HG03354 (cell line): ENCODE data around the gene TCL1B.
A peak's percentile ranks its signal among the peaks of the same experiment; 100 is the strongest.

ENCODE experiments used
- ATAC-seq: cut with Tn5 transposase; IDR thresholded peaks from one replicate; pipeline ENCODE4 v1.9.1; 2021; ENCODE audit warnings: mild to moderate bottlenecking; ENCODE audit not compliant: unreplicated experiment, poor library complexity, severe bottlenecking

TCL1B gene, protein sequence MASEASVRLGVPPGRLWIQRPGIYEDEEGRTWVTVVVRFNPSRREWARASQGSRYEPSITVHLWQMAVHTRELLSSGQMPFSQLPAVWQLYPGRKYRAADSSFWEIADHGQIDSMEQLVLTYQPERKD

DNA sequence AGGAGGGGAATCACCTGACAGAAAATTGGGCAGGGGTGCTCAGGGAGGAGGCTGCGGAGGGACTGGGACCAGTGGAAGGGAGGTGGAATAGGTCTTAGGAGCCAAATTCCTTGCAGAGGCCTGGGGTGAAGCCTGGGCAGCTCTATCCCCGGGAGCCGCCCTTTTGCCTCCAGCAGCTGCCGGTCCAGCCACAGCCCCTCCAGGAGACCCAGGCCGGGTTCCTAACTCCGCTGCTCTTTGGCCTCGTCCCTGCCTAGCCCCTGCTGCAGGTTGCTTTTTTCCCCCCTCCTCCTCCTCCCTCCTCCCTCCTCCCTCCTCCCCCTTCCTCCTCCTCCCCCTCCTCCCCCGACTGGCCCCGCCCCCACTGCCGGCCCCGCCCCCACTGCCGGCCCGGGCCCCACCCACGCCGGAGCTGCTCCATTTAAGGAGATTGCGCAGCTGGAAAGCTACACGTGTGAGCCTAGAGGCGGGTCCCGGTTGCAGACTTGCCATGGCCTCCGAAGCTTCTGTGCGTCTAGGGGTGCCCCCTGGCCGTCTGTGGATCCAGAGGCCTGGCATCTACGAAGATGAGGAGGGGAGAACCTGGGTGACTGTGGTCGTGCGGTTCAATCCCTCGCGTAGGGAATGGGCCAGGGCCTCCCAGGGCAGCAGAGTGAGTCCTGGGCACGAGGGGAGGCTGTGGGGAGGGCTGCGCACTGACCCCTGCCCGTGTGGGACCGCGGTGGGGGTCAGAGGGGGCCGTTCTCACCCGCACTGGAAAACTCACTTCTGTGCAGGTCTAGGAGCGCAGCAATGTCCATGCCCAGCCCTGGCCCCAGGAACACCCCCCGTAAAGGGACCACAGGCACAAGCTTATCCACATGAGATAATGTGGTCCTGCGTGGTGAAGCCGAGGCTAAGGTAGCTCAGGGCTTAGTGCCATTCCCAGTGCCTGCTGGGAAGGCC, at the start of gene TCL1B:
Gene TCL1B, plus strand, starts transcription at position 449 of the 945 bp plus-strand sequence. Its CDS starts 42 bp downstream, at position 491.
- no peak for ATAC-seq

DNA sequence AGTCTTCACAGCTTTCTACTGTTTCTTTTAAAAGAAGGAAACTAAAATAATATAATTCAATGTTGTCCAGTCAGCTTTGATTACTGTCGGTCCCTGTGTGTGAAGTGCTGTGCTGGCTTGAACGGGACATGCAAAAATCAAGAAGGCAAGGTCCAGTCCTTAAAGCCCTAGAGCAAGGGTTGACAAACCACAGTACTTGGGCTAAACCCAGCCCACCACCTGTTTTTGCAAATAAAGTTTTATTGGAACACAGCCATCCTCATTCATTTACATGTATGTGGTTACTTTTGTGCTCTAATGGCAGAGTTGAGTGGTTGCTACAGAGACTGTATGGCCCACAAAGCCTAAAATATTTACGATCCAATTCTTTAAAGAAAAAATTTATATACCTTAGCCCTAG, 41.2 kb upstream of the TCL1B start:
- ATAC-seq = no peak

DNA sequence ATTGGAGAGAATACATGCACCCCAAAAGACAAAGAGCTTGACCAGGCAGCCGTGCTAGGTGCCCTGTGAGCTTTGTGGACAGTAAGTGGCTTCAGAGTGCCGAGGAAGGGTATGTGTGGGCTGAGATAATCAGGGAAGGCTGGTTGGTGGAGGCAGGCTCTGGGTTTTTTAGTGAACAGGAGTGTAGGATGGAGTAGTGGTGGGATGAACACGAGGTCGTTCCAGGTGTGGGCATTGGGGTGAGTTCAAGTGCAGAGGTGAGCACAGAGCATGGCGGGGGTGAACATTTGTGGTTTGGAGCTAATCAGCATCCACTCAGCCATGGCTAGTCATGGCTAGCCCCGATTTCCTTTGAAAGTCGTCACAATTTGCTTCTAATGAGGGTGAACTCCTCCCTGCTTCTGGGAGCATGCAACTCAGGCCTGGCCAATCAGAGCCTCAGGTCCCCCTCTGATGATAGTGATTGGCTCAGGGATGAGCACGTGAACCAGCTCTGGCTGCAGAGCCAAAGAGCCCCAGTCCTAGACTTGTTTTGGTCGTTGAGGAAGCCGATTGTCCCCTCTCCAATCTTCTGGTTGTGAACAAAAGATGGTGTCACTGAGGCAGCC, 40.7 kb upstream of the TCL1B start:
- no peak for ATAC-seq

DNA sequence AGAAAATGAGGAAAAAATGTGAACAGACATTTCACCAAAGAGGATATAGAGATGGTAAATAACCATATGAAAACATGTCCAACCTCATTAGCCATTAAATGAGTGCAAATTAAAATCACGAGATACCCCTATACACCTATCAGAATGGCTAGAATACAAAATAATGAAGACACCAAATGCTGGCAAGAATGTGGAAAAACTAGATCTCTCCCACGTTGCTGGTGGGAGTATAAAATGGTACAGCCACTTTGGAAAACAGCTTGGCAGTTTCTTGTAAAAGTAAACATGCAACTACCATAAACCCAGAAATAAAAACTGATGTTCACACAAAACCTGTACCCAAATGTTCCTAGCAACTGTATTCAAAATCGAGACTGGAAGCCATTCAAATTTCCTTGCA, 38.3 kb upstream of the TCL1B start:
- no peak for ATAC-seq

DNA sequence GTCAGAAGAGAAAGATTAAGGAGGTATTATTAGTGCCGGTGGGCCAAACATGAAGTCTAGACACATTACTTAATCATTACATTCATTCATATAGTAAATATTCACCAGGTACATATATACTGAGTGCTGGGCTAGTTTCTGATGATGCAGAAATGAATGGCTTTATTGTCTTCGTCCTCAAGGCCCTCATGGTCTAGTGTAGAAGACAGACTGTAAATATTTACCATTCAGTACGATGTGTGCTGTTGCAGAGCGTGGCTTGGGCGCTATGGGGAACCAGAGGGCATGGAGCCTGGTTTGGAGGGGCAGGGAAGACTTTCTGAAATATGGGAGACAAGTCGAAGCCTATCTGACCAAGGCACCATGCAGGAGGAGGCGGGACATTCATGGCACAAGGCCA, 37.0 kb upstream of the TCL1B start:
- ATAC-seq = no peak

DNA sequence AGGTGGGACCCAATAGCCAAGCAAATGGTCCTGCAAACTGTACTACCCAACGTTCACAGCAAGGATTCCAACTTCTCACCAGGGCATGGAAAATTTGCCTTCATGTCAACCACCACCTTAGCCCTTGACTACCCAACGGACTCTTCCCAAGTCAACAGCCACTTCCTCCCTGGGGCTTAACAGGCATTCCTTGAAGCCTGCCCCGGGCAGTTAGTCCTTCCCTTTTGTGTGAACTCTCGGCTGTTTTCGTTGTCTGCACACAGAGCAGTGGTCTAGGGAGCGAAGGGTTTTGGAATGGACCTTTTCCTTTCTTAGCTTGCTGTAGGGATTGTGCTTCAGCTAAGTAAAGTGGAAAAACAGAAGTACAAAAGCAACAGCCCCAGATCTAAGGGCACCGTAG, 35.2 kb upstream of the TCL1B start:
- ATAC-seq = no peak

DNA sequence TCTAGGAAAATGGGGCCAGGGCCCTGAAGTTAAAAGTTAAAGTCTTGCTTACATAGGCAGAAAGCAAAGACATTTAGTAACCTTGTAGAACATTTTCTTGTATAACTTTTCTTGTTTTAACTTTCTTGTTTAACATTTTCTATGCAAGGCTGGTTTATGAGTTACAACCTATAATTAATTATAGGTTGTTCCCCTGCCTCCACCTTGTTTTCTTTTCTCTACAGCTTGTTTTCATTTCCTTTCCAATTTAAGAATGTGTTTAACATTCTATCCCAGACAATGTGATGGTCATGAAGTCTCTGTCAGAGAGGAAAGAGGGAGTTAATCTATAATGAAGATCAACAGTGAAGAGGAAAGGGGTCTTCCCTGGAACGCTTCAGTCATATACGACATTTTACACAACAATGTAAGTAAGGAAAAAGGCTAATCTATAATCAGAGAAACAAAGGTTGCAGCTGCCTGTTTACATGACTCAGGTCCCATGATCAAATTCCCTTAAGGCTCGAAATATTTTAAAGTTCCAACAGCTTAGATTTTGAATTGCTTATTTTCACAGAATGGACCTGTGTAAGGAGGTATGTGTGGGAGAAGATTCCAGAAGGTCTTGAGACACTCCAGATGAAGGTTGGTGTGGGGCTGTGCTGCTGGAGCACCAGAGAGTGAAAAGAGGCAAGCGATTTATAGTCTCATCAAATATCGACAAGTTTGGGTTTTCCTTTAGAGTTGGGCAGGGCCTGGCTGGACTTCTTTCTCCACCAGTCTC, 34.2 kb upstream of the TCL1B start:
- peak; percentile 29 for ATAC-seq

DNA sequence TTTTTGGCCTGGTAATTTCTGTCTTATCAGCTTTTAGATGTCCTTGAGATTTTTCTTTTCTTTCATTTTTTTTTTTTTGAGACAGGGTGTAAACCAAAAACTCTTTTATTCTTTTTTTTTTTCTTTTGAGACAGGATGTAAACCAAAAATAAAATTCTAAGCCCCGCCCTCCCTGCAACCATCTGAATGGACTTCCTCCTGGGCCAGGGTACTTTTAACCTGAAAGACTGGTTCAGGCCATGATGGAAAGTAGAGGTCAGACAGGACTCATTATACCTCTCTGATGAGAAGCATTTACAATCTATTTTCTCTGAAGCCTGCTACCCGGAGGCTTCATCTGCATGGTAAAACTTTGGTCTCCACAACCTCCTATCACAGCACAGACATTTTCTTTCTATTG, 33.5 kb upstream of the TCL1B start:
- peak; percentile 58 for ATAC-seq

DNA sequence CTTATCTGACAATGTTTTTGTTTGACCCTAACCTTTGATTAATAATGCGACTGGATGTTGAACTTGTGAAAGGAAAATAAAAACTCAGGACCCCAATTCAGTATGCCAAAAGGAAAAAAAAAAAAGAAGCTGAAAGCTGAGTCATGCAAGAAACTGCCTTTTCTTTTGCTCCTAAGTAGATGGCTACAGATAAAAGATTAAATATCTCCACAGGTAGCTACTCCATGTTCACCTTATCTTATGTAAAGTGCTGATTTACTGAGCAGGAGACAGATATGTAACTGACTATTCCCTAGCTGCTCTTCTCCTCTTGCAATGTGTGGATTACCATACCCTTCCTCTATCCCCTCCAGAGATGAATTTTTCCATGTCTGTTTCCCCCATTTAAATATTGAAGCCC, 30.8 kb upstream of the TCL1B start:
- ATAC-seq = no peak

DNA sequence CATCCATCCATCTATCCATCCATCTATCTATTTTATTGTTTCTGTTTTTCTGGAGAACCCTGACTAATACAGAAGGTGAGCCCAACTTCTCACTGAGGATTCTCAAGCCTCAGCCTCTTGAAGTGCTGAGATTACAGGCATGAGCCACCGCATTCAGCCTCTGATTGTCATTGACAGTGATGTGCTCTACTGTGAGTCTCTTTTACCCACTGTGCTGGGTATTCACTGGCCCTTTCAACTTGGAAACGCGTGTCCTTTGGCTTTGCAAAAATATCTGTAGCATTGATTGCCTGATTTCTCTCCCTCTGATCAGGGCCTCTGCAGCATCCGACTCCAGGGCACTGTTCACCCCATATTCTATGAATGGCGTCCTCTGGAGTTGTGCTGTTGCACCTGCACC, 29.6 kb upstream of the TCL1B start:
- no peak for ATAC-seq

DNA sequence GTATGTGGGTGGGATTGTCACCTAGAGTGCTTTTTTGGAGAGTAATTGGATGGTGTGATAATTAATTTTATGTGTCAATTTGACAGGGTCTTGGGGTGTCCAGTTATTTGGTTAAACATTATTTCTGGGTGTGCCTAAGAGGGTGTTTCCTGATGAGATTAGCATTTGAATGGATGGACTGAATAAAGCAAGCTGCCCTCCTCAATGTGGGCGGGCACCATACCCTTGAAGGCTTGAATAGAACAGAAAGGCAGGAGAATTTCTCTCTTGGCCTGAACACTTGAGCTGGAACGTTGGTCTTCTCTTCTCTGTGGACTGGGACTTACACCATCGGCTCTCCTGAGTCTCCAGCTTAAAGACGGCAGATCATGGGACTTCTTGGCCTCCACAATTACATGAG, 28.8 kb upstream of the TCL1B start:
- ATAC-seq = no peak

DNA sequence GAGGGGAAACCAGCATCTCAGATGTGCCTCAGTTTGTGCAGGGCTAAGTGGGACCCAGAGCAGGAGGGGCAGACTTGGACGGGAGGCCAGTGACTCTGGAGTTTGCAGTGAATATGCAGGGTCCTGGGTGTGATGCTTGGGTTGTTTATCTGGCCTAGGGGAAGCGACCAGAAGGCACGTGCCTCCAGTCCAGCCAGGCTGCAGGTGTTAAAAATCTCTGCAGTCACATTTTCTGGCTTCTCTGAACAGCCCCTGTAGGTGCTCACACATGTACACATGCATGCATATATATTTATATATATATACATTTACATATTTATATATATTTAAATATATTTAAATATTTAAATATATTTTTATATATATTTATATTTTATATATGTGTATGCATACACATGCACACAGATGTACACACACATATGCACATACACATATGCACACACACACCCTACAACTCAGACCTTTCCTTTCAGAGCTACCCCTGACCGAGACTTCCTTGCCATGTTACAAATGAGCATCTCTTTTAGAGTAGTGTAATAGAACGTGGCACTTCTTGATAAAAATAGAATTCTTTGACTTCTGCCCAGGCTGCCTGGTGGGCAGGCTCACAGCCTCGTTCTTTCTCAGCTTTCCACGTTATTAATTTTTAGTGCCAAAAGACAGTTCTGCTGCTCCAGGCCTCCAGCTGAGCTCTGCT, 26.8 kb upstream of the TCL1B start:
- no peak for ATAC-seq

DNA sequence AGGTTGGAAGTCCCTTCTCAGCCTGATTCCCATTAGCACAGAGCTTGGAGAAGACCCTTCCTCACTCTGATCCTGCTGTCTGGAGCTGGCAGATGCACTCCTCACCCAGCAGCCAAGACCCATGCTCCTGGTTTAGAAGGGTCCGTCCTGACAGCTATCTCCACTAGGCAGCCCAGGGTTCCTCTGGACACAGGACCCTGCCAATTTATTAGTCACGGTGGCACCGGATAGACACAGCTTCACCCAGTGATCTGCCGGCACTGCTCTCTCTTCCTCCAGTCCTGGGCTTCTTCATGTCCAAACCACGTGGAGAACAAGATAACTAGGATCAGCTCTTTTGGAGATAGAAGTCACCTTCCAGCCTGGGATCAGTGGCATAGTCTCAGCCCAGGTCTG, 26.2 kb upstream of the TCL1B start:
- no peak for ATAC-seq

DNA sequence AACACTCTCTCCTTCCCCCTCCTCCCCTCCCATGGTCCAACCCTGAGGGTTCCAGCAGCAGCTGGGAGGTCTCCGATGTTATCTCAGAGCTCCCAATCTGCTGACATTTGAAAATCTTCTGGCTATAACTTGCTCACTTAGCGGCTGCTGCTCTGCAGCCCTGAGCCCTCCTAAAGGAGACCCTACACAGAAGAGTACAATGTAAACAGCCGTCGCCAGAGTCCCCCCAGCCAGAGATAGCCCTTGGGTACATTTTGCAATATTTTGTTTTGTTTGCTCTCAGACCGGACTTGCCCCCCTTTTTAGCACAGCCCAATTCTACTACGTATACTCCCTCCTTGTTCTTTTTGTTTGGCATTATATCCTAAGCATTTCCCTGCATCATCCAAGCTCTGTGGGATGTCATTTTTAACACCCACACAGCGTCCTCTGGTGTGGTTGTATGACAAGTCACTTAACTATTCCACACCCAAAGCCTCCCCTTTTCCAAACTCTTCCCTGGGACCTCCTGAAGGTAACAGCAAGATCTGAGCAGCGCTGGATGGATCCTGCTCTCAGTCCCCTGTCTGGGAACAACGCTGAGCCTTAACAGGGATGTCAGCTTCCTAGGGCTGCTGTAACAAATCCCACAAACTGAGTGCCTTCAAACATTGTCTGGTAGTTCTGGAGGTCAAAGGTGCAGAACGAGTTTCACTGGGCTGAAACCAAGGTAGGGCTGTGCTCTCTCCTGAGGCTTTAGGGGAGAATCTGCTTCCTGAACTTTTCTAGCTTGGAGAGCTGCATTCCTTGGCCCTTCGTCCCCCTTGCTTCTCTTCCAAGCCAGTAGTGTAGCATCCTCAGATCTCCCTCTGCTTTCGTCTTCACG, 25.3 kb upstream of the TCL1B start:
- ATAC-seq = no peak

DNA sequence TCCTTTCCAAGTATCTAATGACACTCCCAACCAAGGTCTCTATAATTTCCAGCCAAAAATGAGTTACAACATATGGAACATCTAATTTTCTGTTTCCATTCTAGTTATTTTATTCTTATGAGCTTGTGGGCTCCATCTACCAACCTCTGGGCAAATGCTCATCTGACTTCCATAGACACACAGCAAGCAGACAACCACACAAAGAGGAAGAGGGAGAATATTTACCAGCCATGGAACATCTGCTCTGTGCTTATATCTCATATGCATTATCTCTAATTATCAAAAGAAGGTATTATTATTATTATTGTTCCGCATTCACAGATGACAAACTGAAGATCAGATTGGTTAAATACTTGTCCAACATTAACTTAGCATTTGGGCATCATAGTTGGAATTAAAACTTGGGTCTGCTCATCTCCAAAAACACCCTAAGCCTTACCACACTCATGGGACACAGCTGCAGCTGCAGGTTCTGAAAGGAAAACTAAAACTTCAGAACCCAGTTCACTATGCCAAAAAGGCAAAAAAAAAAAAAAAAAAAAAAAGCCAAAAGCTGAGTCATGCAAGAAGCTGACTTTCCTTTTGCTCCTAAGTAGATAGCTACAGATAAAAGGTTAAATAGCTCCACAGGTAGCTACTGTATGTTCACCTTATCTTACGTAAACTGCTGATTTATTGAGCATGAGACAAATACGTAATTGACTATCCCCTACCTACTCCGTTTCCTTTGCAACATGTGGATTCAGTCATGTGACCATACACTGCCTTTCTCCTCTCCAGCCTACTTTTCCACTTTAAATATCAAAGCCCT, 23.6 kb upstream of the TCL1B start:
- ATAC-seq = peak; percentile 41

DNA sequence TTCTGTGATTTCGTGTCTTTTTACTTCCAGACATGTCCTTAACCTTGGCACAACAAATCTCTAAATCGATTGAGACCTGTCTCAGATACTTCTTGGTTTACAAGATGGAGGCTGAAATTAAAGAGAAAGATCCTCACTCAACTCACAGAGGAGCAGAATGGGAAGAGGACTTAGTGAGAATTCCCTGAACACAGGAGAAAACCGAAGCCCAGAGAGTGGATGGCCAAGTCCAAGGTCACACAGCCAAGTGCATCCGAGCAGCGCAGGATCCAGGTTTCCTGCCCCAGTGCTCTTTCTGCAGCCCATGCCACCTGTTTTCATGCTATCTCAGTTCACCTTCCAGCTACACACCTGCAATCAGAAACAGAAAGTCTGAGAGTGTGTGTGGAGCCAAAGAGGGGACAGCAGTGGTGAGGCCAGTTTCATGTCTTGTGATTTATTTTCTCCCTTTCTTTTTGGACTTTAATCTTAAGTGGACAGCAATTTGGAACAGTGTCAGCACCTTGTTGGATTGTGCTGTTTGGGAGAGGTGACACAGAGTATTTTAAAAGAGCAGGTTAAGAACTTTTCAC, 22.9 kb upstream of the TCL1B start:
- peak; percentile 30 for ATAC-seq

DNA sequence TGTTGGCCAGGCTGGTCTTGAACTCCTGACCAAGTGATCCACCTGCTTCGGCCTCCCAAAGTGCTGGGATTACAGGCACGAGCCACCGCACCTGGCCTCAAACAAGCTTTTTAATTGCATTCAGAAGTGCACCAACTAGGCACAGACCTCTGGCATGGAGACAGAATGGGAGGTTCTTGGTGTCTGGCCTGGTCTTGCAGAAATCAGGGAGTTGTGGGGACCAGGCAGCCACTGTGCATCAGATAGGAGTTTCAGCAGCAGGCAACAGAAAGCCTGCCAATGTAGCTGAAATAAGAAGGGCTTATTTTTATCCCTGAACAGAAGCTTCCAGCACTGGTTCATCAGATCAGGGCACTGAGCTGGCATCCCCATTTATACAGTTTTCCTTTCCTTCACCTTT, 22.2 kb upstream of the TCL1B start:
- ATAC-seq = no peak

DNA sequence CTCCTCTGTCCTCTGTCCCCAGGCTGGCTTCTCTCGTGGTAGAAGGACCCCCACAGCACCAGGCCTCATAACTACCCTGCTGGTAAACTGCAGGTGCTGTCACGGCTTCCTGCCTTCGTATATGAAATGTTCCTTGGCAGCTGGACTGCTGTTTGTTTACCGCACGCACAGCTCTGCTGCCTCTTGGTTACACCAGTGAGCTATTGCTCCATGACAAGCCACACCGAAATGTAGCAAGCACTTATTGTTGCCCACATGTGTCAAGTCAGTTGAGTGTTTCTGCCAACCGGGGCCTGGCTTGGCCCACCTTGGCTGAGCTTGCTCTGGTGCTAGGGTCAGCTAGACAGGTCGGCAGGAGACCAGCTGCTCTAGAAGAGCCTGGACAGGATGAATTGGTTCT, 21.7 kb upstream of the TCL1B start:
- peak; percentile 38 for ATAC-seq
